GM15510 (cell line): Measurements from ENCODE around the gene POLR3K.

ENCODE experiments used
- POLR2A ChIP-seq: IDR thresholded peaks from 3 replicates; pipeline ENCODE4 v1.6.1; 2011; ENCODE audit warnings: borderline replicate concordance; ENCODE audit not compliant: insufficient read length; ENCODE audit errors: extremely low read depth

The POLR3K gene

DNA sequence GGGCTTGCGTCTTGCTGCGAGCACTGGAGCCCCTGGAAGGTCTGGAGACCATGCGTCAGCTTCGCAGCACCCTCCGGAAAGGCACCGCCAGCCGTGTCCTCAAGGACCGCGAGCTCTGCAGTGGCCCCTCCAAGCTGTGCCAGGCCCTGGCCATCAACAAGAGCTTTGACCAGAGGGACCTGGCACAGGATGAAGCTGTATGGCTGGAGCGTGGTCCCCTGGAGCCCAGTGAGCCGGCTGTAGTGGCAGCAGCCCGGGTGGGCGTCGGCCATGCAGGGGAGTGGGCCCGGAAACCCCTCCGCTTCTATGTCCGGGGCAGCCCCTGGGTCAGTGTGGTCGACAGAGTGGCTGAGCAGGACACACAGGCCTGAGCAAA, 32.0 kb upstream of the POLR3K start:
- TF ChIP-seq POLR2A, result no peak

DNA sequence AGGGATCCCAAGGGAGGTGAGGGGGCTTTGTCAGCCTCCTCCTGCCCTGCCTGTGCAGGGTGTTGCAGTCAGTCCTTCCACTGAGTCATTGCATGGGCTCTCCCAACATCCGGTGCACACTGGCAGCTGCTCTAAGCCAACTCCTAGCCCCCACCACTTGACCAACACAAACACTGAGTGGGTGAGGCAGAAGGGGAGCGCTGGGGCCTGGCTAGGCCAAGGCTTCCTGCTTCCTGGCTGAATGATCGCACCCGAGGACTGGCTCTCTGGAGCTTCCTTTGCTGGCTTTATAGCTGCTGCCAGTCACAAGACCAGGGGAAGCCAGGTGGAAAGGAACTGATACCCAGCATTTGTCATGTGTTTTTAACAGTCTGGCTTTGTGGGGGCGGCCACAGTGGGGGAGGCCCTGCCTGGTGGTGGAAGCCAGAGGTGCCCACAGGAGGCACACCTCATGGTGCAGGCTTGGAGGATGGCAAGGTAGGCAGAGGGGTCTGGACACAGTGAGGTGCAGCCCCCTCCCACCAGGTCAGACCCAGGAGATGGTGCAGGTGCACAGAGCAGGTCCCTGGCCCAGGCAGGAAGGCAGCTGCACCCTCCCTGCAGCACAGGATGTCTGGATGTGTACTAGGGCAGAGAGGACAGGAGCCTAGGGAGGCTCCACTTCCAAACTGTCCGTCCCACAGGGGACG, 31.5 kb upstream of the POLR3K start:
- no peak for TF ChIP-seq POLR2A

DNA sequence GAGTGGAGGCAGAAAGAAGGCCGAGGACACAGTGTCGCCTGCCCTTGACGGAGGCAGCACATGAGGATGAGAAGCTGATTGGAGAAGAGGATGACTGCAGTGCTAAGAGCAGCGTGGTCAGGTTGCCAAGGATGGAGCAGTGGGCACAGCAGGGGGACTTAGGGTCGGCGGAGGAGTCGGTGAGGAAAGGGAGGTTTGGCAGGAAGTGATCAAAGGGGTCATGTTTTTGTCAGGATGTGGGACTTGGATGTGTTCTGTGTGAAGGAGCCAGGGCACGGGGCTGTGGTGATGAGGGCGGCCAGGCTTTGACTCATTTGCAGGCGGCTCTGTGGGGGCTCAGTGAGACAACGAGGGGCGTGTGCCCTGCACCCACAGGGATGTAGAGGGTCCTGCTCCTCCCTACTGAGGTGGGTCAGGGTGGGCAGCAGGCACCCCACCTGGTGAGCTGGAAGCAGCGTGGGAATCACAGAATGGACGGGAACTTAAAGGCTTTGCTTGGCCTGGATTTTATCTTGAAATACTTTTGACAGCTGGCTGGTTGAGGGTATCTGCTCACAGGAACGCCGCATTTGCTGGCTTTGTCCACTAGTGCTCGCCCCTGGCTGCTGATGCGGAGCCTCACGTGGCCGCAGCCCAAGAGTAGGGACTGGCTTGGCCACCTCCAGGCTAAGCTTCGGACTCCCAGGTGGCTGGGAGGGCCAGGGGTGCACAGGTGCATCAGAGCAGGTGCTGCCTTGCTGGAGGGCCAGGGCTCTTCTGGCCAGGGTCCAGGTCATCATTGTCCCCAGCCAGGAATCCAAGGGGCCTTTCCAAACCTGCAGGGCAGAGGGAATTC, 30.6 kb upstream of the POLR3K start:
- no peak for TF ChIP-seq POLR2A

DNA sequence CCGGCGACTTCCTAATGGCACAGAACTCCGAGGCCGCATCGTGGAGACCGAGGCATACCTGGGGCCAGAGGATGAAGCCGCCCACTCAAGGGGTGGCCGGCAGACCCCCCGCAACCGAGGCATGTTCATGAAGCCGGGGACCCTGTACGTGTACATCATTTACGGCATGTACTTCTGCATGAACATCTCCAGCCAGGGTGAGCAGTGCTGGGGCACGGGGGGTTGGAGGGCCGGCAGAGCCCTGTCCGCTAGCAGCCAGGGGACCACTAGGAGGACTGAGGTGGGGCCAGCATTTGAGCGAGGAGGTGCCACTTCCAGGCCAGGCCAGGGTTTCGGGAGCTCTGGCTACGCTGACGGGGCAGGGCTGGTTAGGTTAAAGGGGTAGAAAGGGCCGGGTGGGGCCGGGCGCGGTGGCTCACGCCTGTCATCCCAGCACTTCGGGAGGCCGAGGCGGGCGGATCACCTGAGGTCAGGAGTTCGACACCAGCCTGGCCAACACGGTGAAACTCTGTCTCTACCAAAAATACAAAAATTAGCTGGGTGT, 29.7 kb upstream of the POLR3K start:
- no peak for TF ChIP-seq POLR2A

DNA sequence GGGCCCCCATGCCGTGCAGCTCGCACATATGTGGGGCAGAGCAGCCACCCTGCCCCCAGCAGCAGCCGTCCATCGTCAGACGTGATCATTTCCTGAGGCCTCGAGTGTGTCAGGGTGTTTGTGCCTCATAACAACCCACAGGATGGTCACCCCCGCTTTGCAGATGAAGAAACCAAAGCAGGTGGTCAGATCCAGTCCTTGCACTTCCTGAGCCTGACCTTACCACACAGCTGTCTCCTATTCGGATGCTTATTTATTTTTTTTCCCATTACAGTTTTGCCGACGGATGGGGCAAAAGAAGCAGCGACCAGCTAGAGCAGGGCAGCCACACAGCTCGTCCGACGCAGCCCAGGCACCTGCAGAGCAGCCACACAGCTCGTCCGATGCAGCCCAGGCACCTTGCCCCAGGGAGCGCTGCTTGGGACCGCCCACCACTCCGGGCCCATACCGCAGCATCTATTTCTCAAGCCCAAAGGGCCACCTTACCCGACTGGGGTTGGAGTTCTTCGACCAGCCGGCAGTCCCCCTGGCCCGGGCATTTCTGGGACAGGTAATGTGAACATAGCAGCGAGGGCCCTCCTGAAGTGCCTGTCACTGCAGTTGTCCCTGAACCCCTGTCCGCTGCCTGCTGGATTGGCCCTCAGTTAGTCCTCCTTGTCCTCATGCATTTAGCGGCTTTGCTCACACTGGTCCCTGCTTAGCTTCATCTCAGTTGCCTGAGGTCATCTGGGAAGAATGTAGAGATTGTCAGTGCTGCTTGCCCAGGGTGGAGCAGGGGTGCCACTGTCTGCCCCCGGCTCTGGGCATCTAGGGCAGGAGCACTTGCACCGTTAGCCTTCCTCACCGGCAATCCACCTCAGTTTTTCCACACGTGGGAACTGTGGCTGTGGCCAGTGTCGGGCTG, 26.0 kb upstream of the POLR3K start:
- no peak for TF ChIP-seq POLR2A

DNA sequence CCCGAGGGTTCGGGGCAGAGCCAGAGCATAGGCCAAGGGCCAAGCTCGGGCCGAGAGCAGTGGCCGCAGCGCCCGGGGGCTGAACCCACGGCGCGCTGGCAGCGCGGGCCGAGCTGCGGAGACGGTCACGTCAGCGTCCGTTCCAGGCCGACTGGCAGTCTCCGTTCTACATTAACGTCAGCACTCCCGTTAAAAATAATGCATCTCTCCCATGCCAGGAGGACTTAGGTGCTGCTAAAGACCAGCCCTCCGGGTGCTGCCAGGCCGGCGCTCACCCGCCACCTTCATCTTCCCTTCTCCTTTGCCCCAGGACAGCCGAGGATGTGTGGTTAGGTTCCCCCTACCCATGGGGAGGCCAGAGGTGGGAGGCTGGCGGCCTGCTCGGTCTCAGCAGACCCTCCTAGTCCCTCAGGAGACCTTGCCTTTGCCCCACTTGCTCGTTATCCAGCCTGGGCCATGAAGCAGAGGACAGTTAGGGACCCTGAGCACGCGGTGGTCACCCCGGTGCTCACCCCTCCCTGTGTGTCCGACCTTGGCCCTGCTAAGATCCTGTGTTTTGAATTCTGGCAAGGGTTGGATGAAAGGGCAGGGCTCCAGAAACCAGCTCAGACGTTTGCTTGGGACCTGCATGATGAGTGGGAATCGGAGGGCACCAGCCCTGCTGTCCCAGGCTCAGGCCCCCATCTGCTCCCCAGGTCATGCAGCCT, 25.2 kb upstream of the POLR3K start:
- TF ChIP-seq POLR2A, result no peak

DNA sequence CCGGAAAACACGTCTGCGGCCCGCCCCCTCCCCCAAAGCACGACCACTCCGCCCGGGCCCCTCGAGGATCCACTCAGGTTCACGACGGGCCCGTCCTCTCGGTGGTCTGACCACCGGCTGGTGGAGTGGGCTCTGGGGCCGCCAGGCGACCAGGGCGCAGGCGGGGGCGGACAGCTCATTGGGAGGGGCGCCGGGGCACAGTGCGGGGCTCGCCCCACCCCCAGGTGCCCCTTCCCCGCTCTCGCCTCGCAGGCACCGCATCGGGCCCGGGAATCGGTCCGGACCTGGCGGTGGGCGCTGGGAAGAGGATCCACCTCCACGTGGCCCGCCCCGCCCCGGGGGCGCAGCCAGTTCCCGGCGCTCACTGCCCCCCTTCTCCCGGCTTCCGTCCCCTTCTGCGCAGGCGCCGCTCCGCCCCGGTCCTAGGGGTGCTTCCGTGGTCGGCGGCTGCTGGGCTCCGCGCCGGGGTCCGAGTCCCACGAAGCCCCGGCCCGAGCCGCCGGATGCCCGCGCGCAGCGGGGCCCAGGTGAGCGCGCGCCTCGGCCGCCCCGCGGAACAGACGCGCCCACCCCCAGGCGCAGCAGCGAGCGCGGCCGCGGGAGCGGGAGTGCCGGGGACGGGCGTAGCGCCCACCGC, 24.5 kb upstream of the POLR3K start, which contains the start of gene MPG:
Gene MPG (plus strand): TSS at position 419 of the 637 bp plus-strand sequence. CDS start 85 bp downstream, at position 504.
- TF ChIP-seq POLR2A, result peak; percentile 92

DNA sequence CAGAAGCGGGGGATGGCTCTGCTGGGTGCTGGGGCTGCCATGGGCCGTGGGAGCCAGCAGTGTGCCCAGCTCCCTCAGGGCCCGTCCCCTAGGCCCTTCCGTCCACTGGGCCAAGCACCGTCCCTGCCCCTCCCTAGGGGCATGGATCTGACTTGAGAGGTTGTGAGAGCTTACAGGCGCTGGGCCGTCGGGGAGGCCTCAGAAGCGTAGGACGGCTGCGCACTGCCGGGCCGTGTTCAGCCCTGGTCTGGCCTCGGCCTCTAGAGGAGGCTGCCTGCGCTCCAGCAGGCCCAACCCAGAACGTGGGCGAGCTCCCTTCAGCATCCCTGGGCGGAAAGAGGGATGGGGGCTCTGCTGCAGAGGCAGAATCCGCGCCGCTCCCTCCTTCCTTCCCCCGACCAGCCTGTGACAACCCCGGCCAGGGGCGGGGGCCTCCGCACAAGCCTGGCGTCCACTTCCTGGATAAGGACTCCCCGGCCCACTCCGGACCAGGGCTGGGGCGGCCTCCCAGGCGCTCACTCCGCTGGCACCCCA, 23.9 kb upstream of the POLR3K start:
- TF ChIP-seq POLR2A, result peak; percentile 20

DNA sequence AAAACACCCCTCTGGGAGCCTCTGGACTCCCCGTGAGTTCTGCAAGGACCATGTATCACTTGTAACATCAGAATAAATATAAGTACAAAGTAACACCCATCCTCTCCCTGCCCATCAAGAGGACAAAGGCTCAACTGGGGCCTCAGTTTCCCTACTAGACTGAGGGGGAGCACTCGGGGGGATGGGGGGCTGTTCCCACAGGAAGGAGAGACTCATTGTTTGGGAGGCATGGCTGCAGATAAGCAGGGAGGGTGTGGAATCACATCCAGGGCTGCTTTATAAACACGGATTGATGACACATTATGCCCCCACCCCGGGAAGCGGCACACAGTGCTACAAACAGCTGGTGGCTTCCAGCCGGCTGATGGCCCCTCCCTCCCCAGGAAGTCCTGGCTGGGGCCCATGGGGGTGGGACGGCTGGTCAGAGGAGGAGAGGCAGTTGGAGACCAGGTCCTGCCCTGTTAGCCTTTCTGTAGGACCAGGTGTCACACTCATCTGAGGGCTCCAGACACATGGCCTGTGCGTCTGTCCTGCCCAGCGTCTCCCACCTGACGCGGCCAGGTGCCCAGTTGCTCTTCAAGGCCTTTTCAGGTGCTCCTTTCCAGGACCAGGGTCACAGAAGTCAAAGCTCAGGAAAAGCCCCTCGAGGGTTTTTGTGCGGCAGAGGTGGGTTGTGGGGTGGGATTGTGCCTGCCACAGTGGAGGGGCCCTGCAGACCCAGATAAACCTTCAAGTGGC, 23.3 kb upstream of the POLR3K start:
- TF ChIP-seq POLR2A, result no peak

DNA sequence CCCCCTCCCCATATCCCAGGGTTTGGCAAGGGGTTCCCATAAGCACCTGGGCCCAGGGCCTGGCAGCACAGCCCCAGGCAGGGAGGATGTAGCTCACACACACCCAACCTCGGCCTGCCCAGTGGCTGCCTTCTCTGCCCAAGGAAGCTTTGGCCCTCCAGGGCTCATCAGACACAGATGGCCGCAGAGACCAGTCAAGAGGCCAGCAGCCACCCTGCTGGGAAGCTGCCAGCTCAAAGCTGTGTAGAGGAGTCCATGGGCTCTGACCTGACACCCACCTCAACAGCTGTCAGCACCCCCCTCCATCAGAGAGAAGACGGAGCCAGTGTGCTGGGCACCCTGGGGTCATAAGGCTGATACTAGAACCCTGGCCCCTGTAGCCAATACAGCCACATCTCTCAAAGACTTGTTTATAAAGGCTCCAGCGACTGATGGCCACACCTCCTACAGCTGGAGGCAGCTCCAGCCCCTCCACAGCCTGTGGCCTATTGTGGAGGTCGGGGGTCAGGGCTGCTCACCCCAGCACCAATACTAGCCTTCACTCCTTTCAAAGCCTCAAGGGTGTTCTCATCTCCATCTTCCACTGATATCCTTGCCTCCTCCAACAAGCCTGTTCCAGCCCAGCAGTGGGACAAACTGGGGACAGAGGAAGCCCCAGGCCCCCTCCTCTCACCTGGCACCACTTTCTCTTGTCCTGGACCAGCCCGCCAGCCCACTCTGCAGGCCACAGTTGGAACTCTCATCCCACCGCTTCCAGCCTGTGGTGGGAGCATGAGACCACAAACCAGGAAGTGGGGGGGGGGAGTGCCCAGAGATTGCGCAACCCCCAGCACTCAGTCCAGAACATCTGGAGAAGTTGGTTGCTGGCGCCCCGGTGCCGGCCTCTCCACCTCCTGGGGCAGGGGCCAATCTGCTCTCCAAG, 22.4 kb upstream of the POLR3K start:
- no peak for TF ChIP-seq POLR2A

DNA sequence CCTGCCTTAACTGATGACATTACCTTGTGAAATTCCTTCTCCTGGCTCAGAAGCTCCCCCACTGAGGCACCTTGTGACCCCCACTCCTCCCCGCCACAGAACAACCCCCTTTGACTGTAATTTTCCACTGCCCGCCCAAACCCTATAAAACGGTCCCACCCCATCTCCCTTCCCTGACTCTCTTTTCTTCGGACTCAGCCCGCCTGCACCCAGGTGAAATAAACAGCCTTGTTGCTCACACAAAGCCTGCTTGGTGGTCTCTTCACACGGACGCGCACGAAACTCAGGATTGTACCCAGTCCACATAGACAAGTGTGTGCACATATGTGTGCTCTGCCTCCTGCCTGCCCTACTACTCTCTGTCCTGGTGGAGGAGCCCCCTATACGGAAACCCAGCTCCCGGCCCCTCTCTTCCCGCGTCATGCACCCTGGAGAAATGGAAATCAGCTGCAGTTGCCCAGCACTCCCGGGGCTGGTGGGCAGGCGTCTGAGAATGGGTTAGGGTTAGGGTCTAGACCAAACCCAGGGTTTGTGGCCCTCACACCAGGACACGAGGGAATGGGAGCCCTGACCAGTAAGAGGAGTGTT, 21.4 kb upstream of the POLR3K start:
- TF ChIP-seq POLR2A, result no peak
